GM18498 (cell line): ENCODE measurements around the gene KCNK5.

Experiments used
- ATAC-seq: cut with Tn5 transposase; IDR thresholded peaks from one replicate; pipeline ENCODE4 v1.9.1; 2021; ENCODE audit warnings: mild to moderate bottlenecking, moderate library complexity; ENCODE audit not compliant: unreplicated experiment

Gene KCNK5

DNA sequence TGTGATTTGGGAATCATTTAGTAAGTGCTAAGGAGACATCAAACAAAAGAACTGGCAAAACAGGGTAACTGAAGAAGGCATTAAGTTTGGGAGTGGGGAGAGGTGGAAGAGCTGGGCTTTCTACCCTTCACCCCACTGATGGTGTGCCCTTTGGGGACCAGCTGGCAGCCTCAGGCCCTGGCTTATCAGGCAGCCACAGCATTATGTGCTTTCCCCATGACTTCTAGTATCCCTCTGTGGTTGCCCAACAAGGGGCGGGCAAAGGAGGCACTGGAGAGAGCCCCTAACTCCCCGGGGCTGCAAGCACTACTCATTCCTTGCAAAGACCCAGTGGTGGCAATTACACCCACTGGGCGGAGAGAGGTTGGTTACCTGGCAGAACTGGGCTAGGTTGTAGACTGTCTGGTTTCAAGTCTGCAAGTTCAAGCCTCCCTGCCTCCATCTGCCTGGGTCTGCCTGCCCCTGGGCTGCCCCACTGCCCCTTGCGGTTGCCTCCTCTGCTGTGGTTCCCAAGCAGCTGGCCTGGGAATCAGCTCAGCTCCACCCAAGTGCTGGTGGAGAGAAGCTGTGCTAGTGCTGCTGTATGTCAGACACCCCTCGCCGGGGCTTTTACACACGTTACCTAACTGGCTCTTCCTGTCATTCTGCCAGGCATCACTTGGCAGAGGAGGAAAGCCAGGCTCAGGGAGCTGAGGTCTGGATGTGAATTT lies 29.9 kb downstream of the KCNK5 start:
- no peak for ATAC-seq

- ATAC-seq, result no peak
Observed at GRCh38 chr6:39198528-39198927, 30.7 kb downstream of the KCNK5 start.

DNA sequence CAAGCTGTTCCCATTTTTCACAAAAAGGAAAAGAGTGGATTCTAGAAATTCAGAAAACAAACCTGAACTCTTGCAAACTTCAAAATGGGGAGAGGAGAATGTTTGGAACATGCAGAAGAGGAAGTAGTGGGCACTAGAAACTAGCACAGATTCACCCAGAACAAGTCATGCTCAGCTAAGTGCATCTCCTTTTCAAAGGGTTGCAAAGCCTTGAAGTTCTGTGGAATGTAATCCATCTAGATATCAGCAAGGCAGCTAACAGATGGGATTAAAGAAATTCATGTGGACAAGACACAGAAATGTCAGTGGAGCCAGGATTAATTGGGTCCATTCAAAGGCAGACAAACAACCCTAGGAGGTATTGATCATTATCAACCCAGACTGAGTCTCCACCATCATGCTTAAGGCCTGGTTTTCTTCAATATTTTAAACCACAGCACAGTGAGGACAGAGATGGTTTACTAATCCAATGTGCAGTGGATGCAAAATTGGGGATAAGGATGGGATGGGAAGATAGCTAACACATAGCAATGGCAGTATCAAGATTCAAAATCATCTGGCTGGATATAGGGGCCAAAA lies 31.3 kb downstream of the KCNK5 start:
- no peak for ATAC-seq

- no peak for ATAC-seq
Observed at GRCh38 chr6:39197521-39197920, 31.8 kb downstream of the KCNK5 start.

GRCh38 chr6:39196673-39197091 lies 32.6 kb downstream of the KCNK5 start:
- no peak for ATAC-seq

DNA sequence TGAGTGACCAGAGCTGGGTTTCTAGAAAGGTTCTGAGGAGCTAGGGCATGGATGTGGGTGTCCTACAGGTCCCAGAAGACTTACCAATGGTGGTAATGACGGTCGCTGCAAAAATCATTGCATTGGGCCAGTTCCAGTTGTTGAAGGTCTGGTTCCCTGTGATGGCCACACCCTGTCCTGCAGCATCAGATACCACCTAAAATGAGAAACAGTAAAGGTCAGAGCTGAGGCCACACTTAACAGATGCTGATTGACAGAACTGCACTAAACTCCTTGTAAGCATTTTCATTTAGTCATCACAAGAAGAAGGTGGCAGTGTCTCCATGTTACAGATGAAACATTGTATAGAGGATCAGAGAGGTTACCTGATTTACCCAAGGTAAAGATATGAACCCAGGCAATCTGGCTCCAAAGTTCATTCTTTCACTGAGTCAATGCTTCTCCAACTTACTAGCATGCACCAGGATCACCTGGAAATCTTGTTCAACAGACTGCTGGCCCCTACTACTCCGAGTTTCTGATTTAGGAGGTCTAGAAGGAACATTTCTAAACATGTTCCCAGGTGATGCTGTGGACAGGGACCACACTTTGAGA lies 33.4 kb downstream of the KCNK5 start:
- ATAC-seq, result no peak

DNA sequence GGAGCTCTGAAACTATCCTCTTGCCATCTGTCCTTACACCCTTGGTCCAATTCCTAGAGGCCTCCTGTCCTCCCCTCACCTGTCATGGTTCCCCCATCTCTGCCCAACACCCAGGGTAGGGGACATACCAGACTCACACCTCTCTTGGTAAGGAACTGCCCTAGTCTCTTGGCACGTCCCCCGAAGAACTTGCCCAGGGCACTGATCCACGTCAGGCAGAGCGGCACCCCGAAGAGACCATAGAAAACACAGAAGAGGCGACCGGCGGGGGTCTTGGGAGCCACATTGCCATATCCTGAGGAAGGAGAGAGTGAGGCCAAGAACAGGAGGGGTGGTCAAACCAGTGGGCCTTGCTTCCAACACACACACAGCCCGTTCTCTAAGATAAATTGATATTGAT lies 34.8 kb downstream of the KCNK5 start:
- ATAC-seq, result no peak

DNA sequence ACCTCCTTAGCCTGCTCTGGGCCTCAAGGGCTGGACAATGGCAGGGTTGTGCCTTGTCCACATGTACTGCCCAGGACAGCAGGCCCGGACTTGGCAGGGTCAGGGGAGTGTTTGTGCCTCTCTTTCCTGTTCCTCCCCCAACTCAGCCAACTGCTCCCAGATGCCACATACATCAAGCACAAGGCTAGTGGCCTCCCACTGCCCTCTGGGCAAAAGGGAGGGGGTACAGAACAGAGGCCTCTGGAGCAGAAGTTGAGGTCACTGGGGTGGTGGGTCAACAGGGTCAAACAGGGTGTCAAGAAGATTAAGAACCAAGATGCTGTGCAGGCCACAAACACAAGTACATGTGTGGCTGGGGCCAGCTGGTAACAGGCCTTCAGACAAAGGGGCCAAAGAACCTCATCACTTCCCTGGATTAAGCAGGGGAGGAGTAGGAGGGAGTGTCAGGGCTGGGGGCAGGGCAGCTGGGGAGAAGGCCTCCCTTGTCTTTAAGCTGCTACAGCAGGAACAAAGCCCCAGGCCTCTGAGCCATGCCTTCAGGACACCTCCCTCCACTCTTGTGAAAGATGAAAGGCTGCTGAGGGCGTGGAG lies 36.0 kb downstream of the KCNK5 start:
- no peak for ATAC-seq

GRCh38 chr6:39192736-39193135 lies 36.5 kb downstream of the KCNK5 start:
- no peak for ATAC-seq

DNA sequence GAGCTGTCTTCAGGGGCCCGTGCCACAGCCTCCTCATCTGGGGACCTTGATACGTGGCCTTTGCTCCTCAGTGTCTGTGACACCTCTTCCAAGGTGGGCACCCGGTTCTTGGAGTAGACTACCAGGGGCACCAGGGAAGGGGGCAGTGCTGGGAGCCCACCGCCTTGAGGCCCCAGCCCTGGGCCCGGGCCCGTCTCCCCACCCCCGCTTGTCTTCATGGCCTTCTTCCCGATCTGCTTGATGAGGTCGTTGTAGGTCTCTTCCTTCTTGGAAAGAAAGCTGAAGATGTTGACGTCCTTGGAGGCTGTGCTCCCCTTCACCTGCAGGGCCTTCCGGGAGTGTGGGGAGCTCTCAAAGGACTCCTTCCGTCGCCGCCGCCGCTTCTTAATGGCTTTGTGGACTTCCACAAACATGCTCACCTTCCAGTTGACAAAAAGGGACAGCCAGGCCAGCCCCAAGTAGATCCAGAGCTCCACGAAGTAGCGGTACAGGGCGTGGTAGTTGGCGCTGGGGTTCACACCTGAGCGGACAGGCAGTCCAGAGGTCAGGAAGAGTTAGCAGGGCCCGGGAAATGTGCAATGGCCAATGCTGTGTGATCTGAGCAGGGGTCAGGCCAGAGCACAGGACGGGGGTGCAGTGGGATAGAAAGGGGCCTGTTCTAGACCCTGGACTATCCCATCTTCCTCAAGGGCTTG lies 37.9 kb downstream of the KCNK5 start:
- ATAC-seq, result no peak

DNA sequence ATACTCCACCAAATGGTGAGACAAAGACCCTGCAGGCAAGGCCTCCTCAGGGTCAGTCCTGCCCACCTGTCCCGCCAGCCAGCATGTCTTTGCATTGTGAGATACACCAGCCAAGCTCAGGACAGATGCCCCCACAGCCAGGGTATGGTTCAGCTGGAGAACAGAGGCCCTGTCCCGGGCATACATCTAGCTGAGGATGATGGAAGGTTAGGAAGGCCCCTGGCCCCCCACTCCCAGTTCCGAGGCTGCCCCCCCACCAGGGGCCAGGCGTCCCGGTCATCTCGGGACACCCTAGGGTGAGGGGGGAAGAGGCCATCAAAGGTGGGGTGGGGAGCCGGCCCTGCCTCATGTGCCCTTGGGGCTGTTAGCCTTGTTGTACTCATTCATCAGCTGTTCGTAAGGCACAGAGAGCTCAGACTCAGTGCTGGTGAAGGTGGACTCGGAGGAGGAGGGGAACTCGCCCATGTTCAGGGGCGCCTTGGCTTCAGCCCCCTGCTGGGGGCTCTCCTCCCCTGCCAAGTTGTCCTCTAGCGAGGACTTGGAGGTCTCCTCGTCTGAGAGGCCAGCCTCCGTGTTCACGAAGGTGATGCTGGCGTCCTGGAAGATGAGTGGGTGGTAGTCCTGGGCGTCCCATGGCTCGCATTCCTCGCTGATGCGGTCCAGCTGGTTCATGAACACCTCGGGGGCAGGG lies 38.6 kb downstream of the KCNK5 start:
- no peak for ATAC-seq

DNA sequence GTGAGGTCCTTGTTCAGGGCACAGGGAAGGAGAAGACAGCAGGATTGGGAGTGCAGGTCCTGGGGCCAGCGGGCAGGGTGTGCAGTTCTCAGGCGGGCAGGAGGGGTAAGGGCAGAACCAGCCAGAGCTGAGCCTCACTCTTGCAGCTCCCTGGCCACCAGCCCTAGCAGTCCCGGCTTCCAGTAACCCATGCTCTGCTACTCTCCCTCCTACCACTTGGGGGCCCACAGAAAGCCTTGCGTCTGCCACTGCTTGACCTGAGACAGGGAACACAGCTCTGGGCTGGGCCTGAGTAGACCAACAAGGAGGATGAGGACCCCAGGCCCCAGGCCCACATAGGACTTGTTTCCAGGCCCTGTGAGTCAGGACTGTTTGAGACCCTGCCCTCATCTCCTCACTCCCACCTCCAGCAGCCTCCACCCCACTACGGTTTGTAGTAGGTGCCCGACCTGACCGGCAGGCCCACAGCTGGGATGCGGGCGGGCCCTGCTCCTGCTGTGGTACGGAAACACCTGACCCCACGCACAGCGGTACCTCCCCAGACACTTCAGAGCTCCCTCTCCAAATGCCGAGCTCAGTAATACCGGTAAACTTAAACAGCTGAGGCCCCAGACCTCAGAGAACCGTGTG lies 39.2 kb downstream of the KCNK5 start:
- no peak for ATAC-seq

DNA sequence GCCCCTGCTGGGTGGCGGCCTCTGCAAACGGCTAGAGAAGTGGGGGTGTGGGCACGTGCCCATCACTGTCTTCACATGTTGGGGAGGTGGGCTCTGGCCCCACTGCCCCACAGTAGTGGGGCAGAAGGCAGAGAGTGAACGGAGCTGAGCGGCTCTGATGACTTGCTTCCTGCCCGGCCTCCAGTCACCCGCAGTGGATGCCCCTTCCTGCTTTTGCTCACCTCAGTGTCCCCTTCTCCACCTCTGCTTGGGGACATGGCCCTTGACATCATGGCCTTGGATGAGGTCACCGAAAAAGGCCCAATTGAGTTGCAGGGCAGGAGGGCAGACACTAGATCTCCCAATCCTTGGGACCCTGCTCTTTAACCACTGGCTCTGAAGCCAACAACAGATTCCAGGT lies 40.1 kb downstream of the KCNK5 start:
- ATAC-seq, result no peak

DNA sequence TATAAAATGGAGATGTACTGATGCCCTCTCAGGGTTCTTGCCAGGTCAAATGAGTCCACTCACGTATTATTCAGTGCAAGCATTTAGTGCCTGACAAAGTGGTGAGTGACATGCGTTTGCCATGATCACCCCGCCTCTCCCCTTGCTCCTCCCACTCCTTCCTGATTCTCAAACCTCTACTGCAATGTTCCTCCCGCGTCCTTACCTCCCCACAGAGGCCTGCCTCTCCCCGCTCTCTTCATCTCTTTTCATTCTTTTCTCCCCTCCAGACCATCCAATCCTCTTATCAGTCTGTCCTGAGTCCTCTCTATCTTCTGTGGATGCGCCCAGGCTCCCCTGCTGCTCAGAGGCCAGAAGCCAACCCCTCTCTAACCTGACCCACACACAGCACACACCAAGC lies 40.7 kb downstream of the KCNK5 start:
- no peak for ATAC-seq

DNA sequence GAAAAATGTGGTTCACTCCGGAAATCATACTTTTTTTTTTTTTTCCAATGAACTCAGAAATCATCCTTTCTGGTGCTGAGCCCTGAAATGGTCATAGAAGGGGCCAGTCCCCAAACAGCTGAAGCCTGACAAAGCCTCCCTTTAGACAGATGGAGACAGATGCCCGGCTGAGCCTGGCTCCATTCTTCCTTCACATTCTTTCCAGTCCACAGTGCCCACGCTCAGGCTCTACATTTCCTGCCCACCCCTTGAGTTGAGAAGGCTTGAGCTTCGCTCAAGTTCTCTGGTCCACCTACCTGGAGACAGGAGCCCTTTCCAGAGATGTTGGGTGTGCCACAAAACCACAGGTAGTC lies 41.2 kb downstream of the KCNK5 start:
- no peak for ATAC-seq

GRCh38 chr6:39184906-39185580 lies 44.2 kb downstream of the KCNK5 start:
- no peak for ATAC-seq

DNA sequence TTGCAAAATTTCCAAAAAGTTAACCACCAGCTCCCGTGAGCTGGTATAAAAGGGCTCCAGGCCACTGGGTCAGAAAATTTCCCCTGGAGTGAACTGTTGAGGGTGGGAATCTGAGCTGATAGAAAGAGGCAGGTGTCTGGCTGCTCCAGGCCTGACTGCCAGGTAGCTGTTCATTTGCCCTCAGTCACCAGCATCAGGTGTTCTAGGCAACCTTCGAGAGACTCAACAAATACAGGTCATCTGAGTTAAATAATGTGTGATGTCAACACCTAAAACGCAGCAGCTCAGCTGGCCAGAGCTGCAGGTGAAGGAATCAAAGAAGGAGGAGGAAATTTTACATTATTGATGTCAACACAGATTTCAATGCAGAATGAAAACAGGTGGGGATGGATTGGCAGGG lies 46.7 kb downstream of the KCNK5 start:
- ATAC-seq, result no peak

DNA sequence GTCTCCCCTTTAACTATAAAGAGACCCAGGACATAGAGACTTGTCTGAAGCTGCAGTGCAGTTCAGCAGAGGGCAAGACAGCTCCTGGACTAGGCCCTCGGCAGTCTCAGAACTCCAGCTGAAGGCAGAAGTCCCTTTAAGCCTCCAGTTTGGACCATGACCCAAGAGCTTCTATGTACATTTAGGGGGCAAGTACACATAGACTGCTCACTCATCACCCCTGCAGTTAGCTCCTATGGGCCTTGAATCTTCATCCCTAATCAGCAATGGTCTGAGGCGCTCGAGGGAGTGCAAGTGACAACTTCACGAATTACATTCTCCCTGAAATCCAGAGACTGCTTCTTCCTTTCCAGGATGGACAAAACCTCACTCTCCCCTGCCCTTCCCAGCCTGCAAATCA lies 47.4 kb downstream of the KCNK5 start:
- ATAC-seq, result no peak

GRCh38 chr6:39181333-39181732 lies 47.9 kb downstream of the KCNK5 start:
- ATAC-seq, result no peak

- no peak for ATAC-seq
Observed at GRCh38 chr6:39178804-39179203, 50.5 kb downstream of the KCNK5 start.
